Fibroblast of mammary gland (primary cell): ENCODE results near the gene ZFP3.
"Not testable (repeated sequence)": the region's sequence is repeated elsewhere in the genome, so short reads cannot be mapped to it uniquely, and the experiment has no call there.

Experiments used
- DNase-seq: peaks from one replicate; pipeline ENCODE4 v3.0.0-alpha.2; 2010; ENCODE audit warnings: low read depth
- H3K4me3 ChIP-seq: 2 replicates; pipeline ENCODE4 v1.5.1; 2011; ENCODE audit warnings: low read depth, mild to moderate bottlenecking, low read length, moderate library complexity; ENCODE audit not compliant: control insufficient read depth
- TF ChIP-seq, protein P1 (sequence below): conservative IDR thresholded peaks from 2 replicates; pipeline ENCODE4 v1.5.1; 2011; ENCODE audit warnings: low read depth, low read length, inconsistent platforms; ENCODE audit not compliant: control insufficient read depth, insufficient read depth

ZFP3 gene

DNA sequence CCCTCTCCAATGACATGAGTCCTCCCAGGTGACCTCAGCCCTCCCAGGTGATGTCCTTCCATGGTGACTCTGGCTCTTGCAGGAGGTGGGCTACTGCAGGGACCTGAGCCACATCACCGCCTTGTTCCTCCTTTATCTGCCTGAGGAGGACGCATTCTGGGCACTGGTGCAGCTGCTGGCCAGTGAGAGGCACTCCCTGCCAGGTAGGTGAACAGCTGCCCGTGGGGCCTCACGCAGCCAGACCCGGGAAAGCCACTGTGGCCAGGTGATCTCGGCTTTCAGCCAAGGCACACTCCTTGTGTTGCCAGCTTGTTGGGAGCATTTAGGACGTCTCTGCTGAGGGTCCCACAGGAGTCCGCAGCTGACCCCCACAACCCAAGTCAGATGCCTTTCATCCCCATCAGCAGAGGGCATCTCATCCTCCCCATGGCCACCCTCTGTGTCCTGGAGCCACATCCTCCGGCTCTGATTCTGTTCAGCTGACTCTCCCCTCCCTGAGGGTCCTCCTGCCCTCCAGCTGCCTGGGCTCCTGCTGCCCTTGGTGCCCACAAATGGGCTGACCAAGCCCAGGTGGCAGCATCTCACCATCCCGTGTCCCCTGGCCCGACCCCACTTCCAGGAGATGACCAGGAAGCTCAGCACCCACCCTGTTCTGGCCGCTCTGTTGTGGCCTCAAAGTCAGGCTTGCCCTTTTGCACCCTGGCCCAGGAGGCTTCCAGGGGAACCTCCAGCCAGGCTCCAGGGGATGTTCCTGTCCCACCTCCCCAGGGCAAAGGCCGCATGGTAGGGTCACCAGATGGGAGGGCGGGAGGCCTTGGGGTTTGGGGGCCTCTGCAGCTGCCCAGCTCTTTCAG lies 57.7 kb downstream of the ZFP3 start:
- H3K4me3 ChIP-seq, result no peak overlapping the region
- no peak for DNase-seq
- TF ChIP-seq, protein P1, sequence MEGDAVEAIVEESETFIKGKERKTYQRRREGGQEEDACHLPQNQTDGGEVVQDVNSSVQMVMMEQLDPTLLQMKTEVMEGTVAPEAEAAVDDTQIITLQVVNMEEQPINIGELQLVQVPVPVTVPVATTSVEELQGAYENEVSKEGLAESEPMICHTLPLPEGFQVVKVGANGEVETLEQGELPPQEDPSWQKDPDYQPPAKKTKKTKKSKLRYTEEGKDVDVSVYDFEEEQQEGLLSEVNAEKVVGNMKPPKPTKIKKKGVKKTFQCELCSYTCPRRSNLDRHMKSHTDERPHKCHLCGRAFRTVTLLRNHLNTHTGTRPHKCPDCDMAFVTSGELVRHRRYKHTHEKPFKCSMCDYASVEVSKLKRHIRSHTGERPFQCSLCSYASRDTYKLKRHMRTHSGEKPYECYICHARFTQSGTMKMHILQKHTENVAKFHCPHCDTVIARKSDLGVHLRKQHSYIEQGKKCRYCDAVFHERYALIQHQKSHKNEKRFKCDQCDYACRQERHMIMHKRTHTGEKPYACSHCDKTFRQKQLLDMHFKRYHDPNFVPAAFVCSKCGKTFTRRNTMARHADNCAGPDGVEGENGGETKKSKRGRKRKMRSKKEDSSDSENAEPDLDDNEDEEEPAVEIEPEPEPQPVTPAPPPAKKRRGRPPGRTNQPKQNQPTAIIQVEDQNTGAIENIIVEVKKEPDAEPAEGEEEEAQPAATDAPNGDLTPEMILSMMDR, result no peak

DNA sequence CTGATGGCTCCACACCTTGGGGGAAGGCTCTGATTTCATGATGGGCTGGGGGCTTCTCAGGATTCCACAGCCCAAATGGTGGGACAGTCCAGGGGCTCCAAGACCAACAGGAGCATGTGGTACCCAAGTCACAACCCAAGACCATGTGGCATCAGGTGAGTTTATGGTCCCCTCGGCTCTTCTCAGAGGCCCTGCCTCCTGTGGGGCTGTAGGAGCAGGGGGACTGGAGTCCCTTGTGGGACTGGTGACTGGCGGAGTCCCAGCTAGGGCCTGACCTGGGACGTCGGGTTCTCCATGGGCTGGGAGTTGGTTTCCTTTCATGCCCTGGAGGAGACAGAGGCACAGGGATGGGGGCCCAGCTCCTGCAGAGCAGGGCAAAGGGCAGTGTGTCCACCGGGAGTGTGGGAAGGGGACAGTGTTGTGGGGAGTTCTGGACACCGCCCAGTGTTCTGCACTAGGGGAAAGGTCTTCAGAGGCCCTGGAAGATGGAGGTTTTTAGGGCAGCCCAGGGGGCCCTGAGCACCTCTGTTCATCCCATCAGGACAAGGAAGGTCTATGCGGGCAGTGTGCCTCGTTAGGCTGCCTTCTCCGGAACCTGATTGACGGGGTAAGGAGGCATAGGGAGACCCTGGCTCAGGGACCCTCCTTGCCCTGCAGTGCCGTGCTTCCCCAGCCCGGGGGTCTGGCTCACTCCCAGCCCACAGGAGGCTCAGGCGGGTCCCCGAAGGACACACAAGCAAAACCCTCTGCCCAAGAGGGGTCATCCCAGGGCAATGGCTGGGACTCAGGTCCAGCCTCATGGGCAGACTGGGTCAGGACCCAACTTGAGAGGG lies 58.5 kb downstream of the ZFP3 start:
- H3K4me3 ChIP-seq, DNase-seq: not testable (repeated sequence)

DNA sequence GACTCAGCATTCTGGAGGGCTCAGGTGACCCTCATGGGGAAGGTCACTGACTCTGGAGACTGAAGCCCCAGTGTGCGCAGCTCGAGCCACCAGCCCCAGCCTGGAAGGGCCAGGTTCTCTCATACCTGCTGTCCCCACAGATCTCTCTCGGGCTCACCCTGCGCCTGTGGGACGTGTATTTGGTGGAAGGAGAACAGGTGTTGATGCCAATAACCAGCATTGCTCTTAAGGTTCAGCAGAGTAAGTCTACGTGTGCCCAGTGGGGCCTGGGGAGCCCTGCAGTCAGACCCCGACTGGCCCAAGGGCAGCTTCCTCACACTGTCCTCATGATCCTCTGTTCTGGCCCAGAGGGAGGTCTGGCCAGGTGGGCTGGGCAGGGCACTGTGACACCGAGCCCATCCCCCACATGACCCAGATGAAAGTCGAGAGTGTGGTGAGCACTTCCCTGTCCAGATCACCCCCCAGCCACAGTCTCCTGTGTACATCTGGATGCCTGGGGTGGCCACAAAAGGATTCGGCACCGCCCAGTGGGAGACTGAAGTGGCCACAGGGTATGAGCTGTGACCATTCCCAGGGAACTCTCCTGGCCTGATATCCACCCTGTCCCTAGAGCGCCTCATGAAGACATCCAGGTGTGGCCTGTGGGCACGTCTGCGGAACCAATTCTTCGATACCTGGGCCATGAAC lies 59.4 kb downstream of the ZFP3 start:
- not testable (repeated sequence) for DNase-seq, H3K4me3 ChIP-seq

DNA sequence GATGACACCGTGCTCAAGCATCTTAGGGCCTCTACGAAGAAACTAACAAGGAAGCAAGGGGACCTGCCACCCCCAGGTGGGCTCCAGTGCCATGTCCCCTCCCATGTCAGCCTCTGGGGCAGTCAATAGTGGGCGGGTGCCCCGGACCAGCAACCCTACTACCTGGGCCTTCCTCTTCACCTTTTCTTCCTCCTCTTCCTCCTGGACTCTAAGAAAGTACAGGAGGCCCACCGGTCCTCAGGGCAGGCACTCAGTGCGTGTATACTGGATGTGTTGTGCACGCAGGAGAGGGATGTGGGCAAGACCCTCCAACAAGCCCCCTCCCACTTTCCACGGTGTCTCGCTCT lies 59.9 kb downstream of the ZFP3 start:
- H3K4me3 ChIP-seq, DNase-seq: not testable (repeated sequence)

DNA sequence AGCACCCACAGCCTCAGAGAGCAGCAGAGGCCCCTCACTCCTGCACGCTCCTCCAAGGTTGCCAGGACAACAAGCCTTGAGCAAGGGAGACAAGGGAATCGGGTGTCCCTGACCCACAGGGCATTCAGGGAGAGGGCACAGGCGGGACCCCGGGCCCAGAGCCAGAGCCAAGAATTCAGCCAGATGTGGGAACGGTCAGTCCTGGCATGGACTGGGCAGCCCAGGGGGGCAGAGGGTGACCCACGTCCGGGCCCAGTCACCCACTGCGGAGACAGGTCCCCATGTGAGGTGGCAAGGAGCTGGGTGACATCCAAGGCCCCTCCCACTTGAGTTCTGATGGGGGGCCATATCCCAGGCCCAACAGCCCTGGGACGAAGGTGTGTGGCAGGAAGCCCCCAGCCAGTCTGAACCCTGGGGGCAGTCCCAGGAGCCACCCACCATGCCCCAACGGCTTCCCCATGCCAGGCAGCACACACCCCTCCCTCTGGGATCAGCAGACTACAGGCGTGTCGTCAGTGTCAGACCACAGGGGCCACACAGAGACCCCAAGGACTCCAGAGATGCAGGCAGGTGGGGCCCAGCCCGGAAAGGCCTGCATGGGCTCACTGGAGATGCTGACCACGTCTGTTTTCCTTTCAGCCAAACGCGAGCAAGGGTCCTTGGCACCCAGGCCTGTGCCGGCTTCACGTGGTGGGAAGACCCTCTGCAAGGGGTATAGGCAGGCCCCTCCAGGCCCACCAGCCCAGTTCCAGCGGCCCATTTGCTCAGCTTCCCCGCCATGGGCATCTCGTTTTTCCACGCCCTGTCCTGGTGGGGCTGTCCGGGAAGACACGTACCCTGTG lies 60.6 kb downstream of the ZFP3 start:
- TF ChIP-seq, protein P1, result no peak
- DNase-seq, result no peak
- H3K4me3 ChIP-seq, result no peak overlapping the region

DNA sequence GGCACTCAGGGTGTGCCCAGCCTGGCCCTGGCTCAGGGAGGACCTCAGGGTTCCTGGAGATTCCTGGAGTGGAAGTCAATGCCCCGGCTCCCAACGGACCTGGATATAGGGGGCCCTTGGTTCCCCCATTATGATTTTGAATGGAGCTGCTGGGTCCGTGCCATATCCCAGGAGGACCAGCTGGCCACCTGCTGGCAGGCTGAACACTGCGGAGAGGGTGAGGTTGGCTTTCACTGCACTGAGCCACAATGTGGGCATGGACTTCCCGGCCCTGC lies 61.1 kb downstream of the ZFP3 start:
- no peak overlapping the region for H3K4me3 ChIP-seq
- DNase-seq, result no peak
- TF ChIP-seq, protein P1, result no peak

DNA sequence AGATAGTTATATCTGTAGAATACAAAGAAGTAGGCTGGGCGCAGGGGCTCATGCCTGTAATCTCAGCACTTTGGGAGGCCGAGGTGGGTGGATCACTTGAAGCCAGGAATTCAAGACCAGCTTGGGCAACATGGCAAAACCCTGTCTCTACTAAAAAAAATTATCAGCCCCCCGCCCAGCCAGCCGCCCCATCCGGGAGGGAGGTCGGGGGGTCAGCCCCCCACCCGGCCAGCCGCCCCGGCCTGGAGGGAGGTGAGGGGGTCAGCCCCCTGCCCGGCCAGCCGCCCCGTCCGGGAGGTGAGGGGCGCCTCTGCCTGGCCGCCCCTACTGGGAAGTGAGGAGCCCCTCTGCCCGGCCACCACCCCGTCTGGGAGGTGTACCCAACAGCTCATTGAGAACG lies 64.6 kb downstream of the ZFP3 start:
- not testable (repeated sequence) for H3K4me3 ChIP-seq, DNase-seq
